Sigmoid colon (tissue), 7 donors: ENCODE measurements around the gene MOGAT3. TPM values are rescaled to one million over a fixed set of nuclear protein-coding genes. Genes with fewer than 3 reads are reported as not detected.

Experiments
- DNase-seq: peaks from one replicate; pipeline ENCODE4 v3.0.0-alpha.2; 2019
- H3K27ac ChIP-seq, 4 donors: fragments of 200-600 bp; sonication (generic); one replicate each; pipeline ENCODE4 v1.5.1; 2016 to 2019; ENCODE audit warnings: mild to moderate bottlenecking in 1 of 4
- H3K27me3 ChIP-seq, 3 donors: fragments of 200-600 bp; sonication (generic); one replicate each; pipeline ENCODE4 v1.5.1; 2019; ENCODE audit warnings: mild to moderate bottlenecking in 1 of 3
- H3K36me3 ChIP-seq, 4 donors: fragments of 200-600 bp; sonication (generic); one replicate each; pipeline ENCODE4 v1.5.1; 2016 to 2019
- H3K4me1 ChIP-seq, 4 donors: fragments of 200-600 bp; sonication (generic); one replicate each; pipeline ENCODE4 v1.5.1; 2017 to 2019
- H3K4me3 ChIP-seq, 4 donors: fragments of 200-600 bp; sonication (generic); one replicate each; pipeline ENCODE4 v1.5.1; 2017 to 2019; ENCODE audit warnings: mild to moderate bottlenecking in 2 of 4, moderate library complexity in 1 of 4
- H3K9me3 ChIP-seq, 4 donors: fragments of 200-600 bp in 3 of 4; sonication (generic) in 3 of 4; one replicate each; pipeline versions ENCODE4 v1.5.1 to v1.6.1; 2013 to 2019
- EP300 ChIP-seq, 4 donors: sonication (generic); formaldehyde crosslinking; IDR thresholded peaks; one replicate each; pipeline ENCODE4 v1.6.1; 2017; ENCODE audit warnings: antibody characterized with exemption in 4 of 4
- POLR2A ChIP-seq, 2 donors: fragments of 450-650 bp; IDR thresholded peaks; one replicate each; pipeline ENCODE4 v1.6.1; 2016; ENCODE audit warnings: antibody characterized with exemption in 2 of 2, mild to moderate bottlenecking in 2 of 2, moderate library complexity in 2 of 2
- POLR2AphosphoS5 ChIP-seq, 4 donors: sonication (generic); formaldehyde crosslinking; IDR thresholded peaks; one replicate each; pipeline ENCODE4 v1.6.1; 2017; ENCODE audit warnings: antibody characterized with exemption in 4 of 4
- WGBS, 2 donors: extraction: QIAGEN DNeasy Blood & Tissue Kit; methylation state at CpG; one replicate each; pipeline ENCODE4 v1.1.7; 2013; 5-methylcytosine and 5-hydroxymethylcytosine counted together
- intact Hi-C: fragments of 100-400 bp; cut with DNase I; formaldehyde crosslinking; loops from one replicate; pipeline ENCODE4 v1.15.1; 2023
- polyA plus RNA-seq, 3 donors: library from polyadenylated mRNA; stranded (reverse); fragments of 200-250 nt; gene quantifications; one replicate each; pipeline ENCODE4 v1.2.3, GENCODE V29; 2013
- total RNA-seq, 4 donors: library from RNA; depleted of rRNA; stranded (reverse); fragments of >200 nt; gene quantifications; one replicate each; pipeline ENCODE4 v1.1.0, GENCODE V29; 2016
- TF ChIP-seq, protein P1 (sequence below), 4 experiments: fragments of 450-650 bp in 3 of 4; fragments of 200-600 bp in 1 of 4; IDR thresholded peaks; one replicate each; pipeline ENCODE4 v1.5.1; 2016 to 2019; ENCODE audit warnings: antibody characterized with exemption in 4 of 4, mild to moderate bottlenecking in 3 of 4, moderate library complexity in 2 of 4
- donor health status: healthy with polysubstance abuse.
- donor health status: Bipolar disorder and iron deficiency.
- donor health status: healthy.

The MOGAT3 gene
- total and polyA plus RNA-seq, 7 donors: 3.6 to 27.2 (median 3.7) TPM; not detected in 4

DNA sequence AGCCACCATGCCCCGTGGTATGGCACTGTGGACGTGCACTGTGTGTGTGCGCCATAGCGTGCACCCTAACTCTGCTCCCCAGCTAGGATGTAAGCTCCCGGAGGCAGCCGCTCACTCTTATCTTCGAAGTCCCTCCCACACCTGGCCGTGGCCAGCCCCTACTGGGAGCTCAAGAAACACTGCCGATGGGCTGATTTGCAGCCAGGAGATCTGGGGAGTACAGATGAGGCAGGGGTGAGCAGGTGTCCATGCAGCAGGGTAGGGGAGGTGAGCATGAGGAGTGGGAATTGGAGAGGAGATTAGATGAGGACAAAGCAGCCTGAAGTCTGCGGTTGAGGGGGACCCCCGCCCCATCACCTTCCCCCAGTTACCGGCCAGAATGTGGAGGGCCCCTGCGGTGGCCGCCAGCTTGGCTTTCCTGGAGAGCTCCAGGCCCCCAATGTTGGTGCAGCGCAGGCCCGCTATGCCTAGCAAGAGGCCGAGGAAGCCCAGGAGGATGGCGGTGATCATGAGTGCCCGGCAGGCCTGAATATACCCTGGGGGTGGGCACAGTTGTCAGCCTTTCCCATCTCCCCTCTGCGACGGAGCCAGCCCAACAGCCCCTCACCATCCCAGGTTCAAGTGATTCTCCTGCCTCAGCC is 33.2 kb upstream of the MOGAT3 start:
- Histone ChIP-seq H3K4me1 (peaks cover 0 to 32% (median 26%) of the 10 kb centered on the region in 4 donors), H3K9me3 (no peaks in the 10 kb centered on the region), H3K27me3 (peaks cover 0 to 11% (median 0%) of the 10 kb centered on the region in 3 donors), H3K27ac (no peak overlapping the region), H3K36me3 (peaks cover 2 to 31% (median 7%) of the 10 kb centered on the region in 4 donors), H3K4me3 (no peak overlapping the region)
- 82 to 93% methylated on average over 21 of the region's 21 CpGs for WGBS, 2 donors
- TF ChIP-seq EP300 (IDR thresholded peaks at IDR 0.05): no peak
- no peak for TF ChIP-seq POLR2A (IDR thresholded peaks at IDR 0.05)
- TF ChIP-seq POLR2AphosphoS5 (IDR thresholded peaks at IDR 0.05): no peak
- TF ChIP-seq, protein P1, sequence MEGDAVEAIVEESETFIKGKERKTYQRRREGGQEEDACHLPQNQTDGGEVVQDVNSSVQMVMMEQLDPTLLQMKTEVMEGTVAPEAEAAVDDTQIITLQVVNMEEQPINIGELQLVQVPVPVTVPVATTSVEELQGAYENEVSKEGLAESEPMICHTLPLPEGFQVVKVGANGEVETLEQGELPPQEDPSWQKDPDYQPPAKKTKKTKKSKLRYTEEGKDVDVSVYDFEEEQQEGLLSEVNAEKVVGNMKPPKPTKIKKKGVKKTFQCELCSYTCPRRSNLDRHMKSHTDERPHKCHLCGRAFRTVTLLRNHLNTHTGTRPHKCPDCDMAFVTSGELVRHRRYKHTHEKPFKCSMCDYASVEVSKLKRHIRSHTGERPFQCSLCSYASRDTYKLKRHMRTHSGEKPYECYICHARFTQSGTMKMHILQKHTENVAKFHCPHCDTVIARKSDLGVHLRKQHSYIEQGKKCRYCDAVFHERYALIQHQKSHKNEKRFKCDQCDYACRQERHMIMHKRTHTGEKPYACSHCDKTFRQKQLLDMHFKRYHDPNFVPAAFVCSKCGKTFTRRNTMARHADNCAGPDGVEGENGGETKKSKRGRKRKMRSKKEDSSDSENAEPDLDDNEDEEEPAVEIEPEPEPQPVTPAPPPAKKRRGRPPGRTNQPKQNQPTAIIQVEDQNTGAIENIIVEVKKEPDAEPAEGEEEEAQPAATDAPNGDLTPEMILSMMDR (IDR thresholded peaks at IDR 0.05): no peak
- no peak for DNase-seq
- intact Hi-C loops: no loop called here

- intact Hi-C loops: no loop called here
- Histone ChIP-seq H3K9me3 (no peaks in the 10 kb centered on the region), H3K4me1 (peaks cover 0 to 15% (median 13%) of the 10 kb centered on the region in 4 donors), H3K27me3 (peaks cover 0 to 11% (median 0%) of the 10 kb centered on the region in 3 donors), H3K27ac (no peak overlapping the region), H3K4me3 (peak overlapping the region in 3 of 4 donors; percentile 1 to 19 (median 3)), H3K36me3 (peaks cover 0 to 32% (median 8%) of the 10 kb centered on the region in 4 donors)
- no peak for DNase-seq
- TF ChIP-seq POLR2A (IDR thresholded peaks at IDR 0.05) (no peak), EP300 (IDR thresholded peaks at IDR 0.05) (no peak), POLR2AphosphoS5 (IDR thresholded peaks at IDR 0.05) (no peak)
- TF ChIP-seq, protein P1 (IDR thresholded peaks at IDR 0.05): no peak
- 14 to 54% methylated on average over 52 of the region's 52 CpGs for WGBS, 2 donors
These were observed 31.5 kb upstream of the MOGAT3 start for GRCh38 chr7:101232141-101232850.

DNA sequence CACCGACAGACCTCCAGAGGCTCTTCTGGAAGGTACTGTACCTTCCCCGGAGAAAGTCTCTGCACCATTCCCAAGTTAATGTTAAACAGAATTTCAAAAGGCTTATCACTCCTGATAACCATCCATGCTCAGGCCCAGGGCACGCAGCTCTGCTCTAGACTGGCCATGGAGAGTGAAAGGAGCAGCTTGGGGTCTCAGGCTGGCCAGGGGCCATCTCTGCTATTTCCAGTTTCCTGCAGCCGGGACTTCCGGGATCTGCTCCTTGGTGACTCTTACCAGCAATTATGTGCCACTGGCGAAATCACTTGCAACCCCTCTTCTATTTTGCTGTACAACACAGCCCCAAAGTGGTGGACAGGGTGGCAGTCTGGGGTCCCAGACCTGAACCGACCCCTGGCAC is 30.8 kb upstream of the MOGAT3 start:
- peaks cover 0 to 10% (median 7%) of the 10 kb centered on the region in 4 donors for H3K4me1 ChIP-seq
- no peak overlapping the region for H3K27ac ChIP-seq
- H3K9me3 ChIP-seq: no peaks in the 10 kb centered on the region
- no peak for DNase-seq
- intact Hi-C loops: no loop called here
- no peak for TF ChIP-seq EP300 (IDR thresholded peaks at IDR 0.05)
- TF ChIP-seq POLR2AphosphoS5 (IDR thresholded peaks at IDR 0.05): no peak
- no peak overlapping the region for H3K4me3 ChIP-seq
- WGBS, 2 donors: 18 to 62% methylated on average over 7 of the region's 7 CpGs
- H3K27me3 ChIP-seq: peaks cover 0 to 11% (median 0%) of the 10 kb centered on the region in 3 donors
- H3K36me3 ChIP-seq: peaks cover 0 to 32% (median 6%) of the 10 kb centered on the region in 4 donors

DNA sequence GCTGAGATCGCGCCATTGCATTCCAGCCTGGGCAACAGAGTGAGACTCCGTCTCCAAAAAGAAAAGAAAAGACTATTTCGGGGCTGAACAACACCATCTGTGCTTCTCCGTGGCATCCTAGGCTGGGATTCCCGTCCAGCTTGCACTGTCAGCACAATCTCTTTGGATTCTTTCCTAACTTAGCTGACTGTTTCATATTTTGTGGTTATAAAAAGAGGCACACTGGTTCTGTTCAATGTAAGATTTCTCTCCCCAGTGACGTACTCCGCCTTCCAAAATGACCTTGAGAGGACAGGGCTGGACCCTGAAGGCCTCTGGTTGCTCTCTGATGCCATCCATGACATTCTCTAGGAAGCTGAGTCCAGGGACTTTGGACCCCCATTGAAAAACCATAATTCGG is 25.9 kb upstream of the MOGAT3 start:
- TF ChIP-seq EP300 (IDR thresholded peaks at IDR 0.05) (no peak), POLR2A (IDR thresholded peaks at IDR 0.05) (no peak), POLR2AphosphoS5 (IDR thresholded peaks at IDR 0.05) (no peak)
- TF ChIP-seq, protein P1 (IDR thresholded peaks at IDR 0.05): no peak
- H3K9me3 ChIP-seq: no peaks in the 10 kb centered on the region
- H3K36me3 ChIP-seq: peaks cover 15 to 72% (median 33%) of the 10 kb centered on the region in 4 donors
- WGBS, 2 donors: 89 to 90% methylated on average over 9 of the region's 9 CpGs
- H3K4me3 ChIP-seq: no peak overlapping the region
- H3K27ac ChIP-seq: no peak overlapping the region
- DNase-seq: no peak
- intact Hi-C loops: no loop called here
- peaks cover 0 to under 1% (median 0%) of the 10 kb centered on the region in 4 donors for H3K4me1 ChIP-seq
- peaks cover 0 to 2% (median 0%) of the 10 kb centered on the region in 3 donors for H3K27me3 ChIP-seq

- intact Hi-C loops: no loop called here
- WGBS, 2 donors: 95 to 96% methylated on average over 6 of the region's 6 CpGs
- H3K9me3 ChIP-seq: no peaks in the 10 kb centered on the region
- H3K36me3 ChIP-seq: peaks cover 15 to 72% (median 33%) of the 10 kb centered on the region in 4 donors
- TF ChIP-seq POLR2A (IDR thresholded peaks at IDR 0.05): no peak
- TF ChIP-seq, protein P1 (IDR thresholded peaks at IDR 0.05): no peak
- TF ChIP-seq EP300 (IDR thresholded peaks at IDR 0.05): no peak
- no peak for TF ChIP-seq POLR2AphosphoS5 (IDR thresholded peaks at IDR 0.05)
- peaks cover 0 to under 1% (median 0%) of the 10 kb centered on the region in 4 donors for H3K4me1 ChIP-seq
- no peak overlapping the region for H3K27ac ChIP-seq
- no peak for DNase-seq
- no peaks in the 10 kb centered on the region for H3K27me3 ChIP-seq
- no peak overlapping the region for H3K4me3 ChIP-seq
These were observed 24.8 kb upstream of the MOGAT3 start for GRCh38 chr7:101225650-101226049.
